Parathyroid adenoma (tissue), 2 donors: ENCODE data around the gene ARHGEF40.

Source experiments
- H2AFZ ChIP-seq: fragments of 300-600 bp; sonication (generic); one replicate; pipeline ENCODE4 v1.7.0; 2017; ENCODE audit warnings: antibody characterized with exemption, mild to moderate bottlenecking
- H3K27ac ChIP-seq: fragments of 300-600 bp; sonication (generic); one replicate; pipeline ENCODE4 v1.7.0; 2017
- H3K27me3 ChIP-seq: fragments of 300-600 bp; sonication (generic); one replicate; pipeline ENCODE4 v1.7.0; 2017; ENCODE audit warnings: low read length; ENCODE audit not compliant: control insufficient read depth, insufficient read depth
- H3K36me3 ChIP-seq: fragments of 300-600 bp; sonication (generic); one replicate; pipeline ENCODE4 v1.7.0; 2017; ENCODE audit warnings: low read length; ENCODE audit not compliant: control insufficient read depth, insufficient read depth
- H3K4me1 ChIP-seq: fragments of 300-600 bp; sonication (generic); one replicate; pipeline ENCODE4 v1.7.0; 2017; ENCODE audit warnings: control low read depth
- H3K4me2 ChIP-seq: fragments of 300-600 bp; sonication (generic); one replicate; pipeline ENCODE4 v1.7.0; 2017; ENCODE audit warnings: low read length
- H3K4me3 ChIP-seq: fragments of 300-600 bp; sonication (generic); one replicate; pipeline ENCODE4 v1.7.0; 2017; ENCODE audit warnings: low read depth, low read length
- H3K79me2 ChIP-seq: fragments of 300-600 bp; sonication (generic); one replicate; pipeline ENCODE4 v1.7.0; 2017; ENCODE audit warnings: control low read depth
- H3K9ac ChIP-seq: fragments of 300-600 bp; sonication (generic); one replicate; pipeline ENCODE4 v1.7.0; 2017; ENCODE audit warnings: mild to moderate bottlenecking
- H3K9me3 ChIP-seq: fragments of 300-600 bp; sonication (generic); one replicate; pipeline ENCODE4 v1.7.0; 2017; ENCODE audit warnings: low read length; ENCODE audit not compliant: control insufficient read depth
- CTCF ChIP-seq: fragments of 300-600 bp; sonication (generic); IDR thresholded peaks from one replicate; pipeline ENCODE4 v1.7.0; 2017; ENCODE audit warnings: antibody characterized with exemption, mild to moderate bottlenecking
- donor health status: primary hyperparathyroidism.

ARHGEF40 gene

GRCh38 chr14:21053184-21054122 lies 16.7 kb upstream of the ARHGEF40 start:
- Histone ChIP-seq H3K9me3 (no peaks in the 10 kb centered on the region), H3K36me3 (no peaks in the 10 kb centered on the region), H3K4me1 (peaks cover 28% of the 10 kb centered on the region), H3K27ac (peak overlapping the region; percentile 40), H3K79me2 (no peaks in the 10 kb centered on the region), H3K4me3 (no peak overlapping the region), H3K27me3 (no peaks in the 10 kb centered on the region), H3K4me2 (no peak overlapping the region), H2AFZ (peak overlapping the region; percentile 36), H3K9ac (no peak overlapping the region)
- no peak for TF ChIP-seq CTCF

- Histone ChIP-seq H3K9me3 (no peaks in the 10 kb centered on the region), H2AFZ (peak overlapping the region; percentile 40), H3K79me2 (no peaks in the 10 kb centered on the region), H3K27ac (peak overlapping the region; percentile 40), H3K9ac (no peak overlapping the region), H3K4me3 (no peak overlapping the region), H3K4me2 (no peak overlapping the region), H3K4me1 (peaks cover 21% of the 10 kb centered on the region), H3K27me3 (no peaks in the 10 kb centered on the region), H3K36me3 (no peaks in the 10 kb centered on the region)
- TF ChIP-seq CTCF = no peak
Observed at GRCh38 chr14:21054123-21054767, 15.9 kb upstream of the ARHGEF40 start.

GRCh38 chr14:21054768-21055145 lies 15.3 kb upstream of the ARHGEF40 start:
- no peaks in the 10 kb centered on the region for H3K9me3 ChIP-seq
- H3K27ac ChIP-seq = no peak overlapping the region
- H3K4me1 ChIP-seq = peaks cover 16% of the 10 kb centered on the region
- no peak overlapping the region for H3K4me3 ChIP-seq
- H3K9ac ChIP-seq = no peak overlapping the region
- no peak overlapping the region for H3K4me2 ChIP-seq
- no peak overlapping the region for H2AFZ ChIP-seq
- H3K79me2 ChIP-seq = no peaks in the 10 kb centered on the region
- H3K27me3 ChIP-seq = no peaks in the 10 kb centered on the region
- no peaks in the 10 kb centered on the region for H3K36me3 ChIP-seq
- no peak for TF ChIP-seq CTCF

- H3K4me3 ChIP-seq = no peak overlapping the region
- no peaks in the 10 kb centered on the region for H3K27me3 ChIP-seq
- H2AFZ ChIP-seq = peak overlapping the region; percentile 62
- H3K27ac ChIP-seq = no peak overlapping the region
- no peak for TF ChIP-seq CTCF
- no peak overlapping the region for H3K4me2 ChIP-seq
- no peaks in the 10 kb centered on the region for H3K36me3 ChIP-seq
- H3K9me3 ChIP-seq = no peaks in the 10 kb centered on the region
- peaks cover 8% of the 10 kb centered on the region for H3K4me1 ChIP-seq
- H3K9ac ChIP-seq = no peak overlapping the region
- H3K79me2 ChIP-seq = no peaks in the 10 kb centered on the region
Observed at GRCh38 chr14:21055432-21056117, 14.5 kb upstream of the ARHGEF40 start.
